Frontal cortex (tissue), 4 donors: ENCODE measurements around the gene PARD3. TPM values are rescaled to one million over a fixed set of nuclear protein-coding genes. Genes with fewer than 3 reads are reported as not detected.

Experiments
- DNase-seq, 2 donors: peaks; one replicate each; pipeline ENCODE4 v3.0.0; 2012; ENCODE audit warnings: low spot score in 2 of 2
- FAIRE-seq: peaks from 2 replicates; lab custom pipeline; 2012; peaks lifted over from hg19 to GRCh38; lab: Jason Lieb, UNC
- total RNA-seq: library from RNA; depleted of rRNA; stranded (reverse); fragments of >200 nt; gene quantifications from one replicate; pipeline ENCODE4 v1.2.3, GENCODE V29; 2014
- donor health status: control.
- donor health status: control.
- donor health status: control.

Gene PARD3
- total RNA-seq, 1 donor from 2014 or later = 27.7 TPM

GRCh38 chr10:34153663-34154382 lies 661.3 kb downstream of the PARD3 start:
- no peak for FAIRE-seq

GRCh38 chr10:34152434-34152833 lies 662.7 kb downstream of the PARD3 start:
- DNase-seq (no peak), FAIRE-seq (no peak)

More at GRCh38 chr10:34153663-34154382, 661.3 kb downstream of the PARD3 start:
- DNase-seq = no peak

- FAIRE-seq (no peak), DNase-seq (no peak)
Measured at GRCh38 chr10:34151931-34152330, 663.2 kb downstream of the PARD3 start.

GRCh38 chr10:34151481-34151880 lies 663.6 kb downstream of the PARD3 start:
- DNase-seq (no peak), FAIRE-seq (no peak)

GRCh38 chr10:34150103-34150502 lies 665.0 kb downstream of the PARD3 start:
- FAIRE-seq (no peak), DNase-seq (no peak)

- no peak for FAIRE-seq
- no peak for DNase-seq
Measured at GRCh38 chr10:34148305-34148657, 666.8 kb downstream of the PARD3 start.

GRCh38 chr10:34147641-34148304 lies 667.3 kb downstream of the PARD3 start:
- FAIRE-seq (no peak), DNase-seq (no peak)

- no peak for DNase-seq
- FAIRE-seq = no peak
Measured at GRCh38 chr10:34145715-34146114, 669.4 kb downstream of the PARD3 start.

- no peak for DNase-seq
Measured at GRCh38 chr10:34143466-34143865, 671.6 kb downstream of the PARD3 start.

GRCh38 chr10:34141032-34141680 lies 673.9 kb downstream of the PARD3 start:
- DNase-seq = no peak
- no peak for FAIRE-seq

More at GRCh38 chr10:34143466-34143865, 671.6 kb downstream of the PARD3 start:
- no peak for FAIRE-seq

GRCh38 chr10:34139559-34139958 lies 675.5 kb downstream of the PARD3 start:
- FAIRE-seq = no peak
- DNase-seq = no peak

GRCh38 chr10:34137955-34138354 lies 677.1 kb downstream of the PARD3 start:
- no peak for FAIRE-seq
- DNase-seq = no peak

GRCh38 chr10:34137201-34137600 lies 677.9 kb downstream of the PARD3 start:
- DNase-seq = no peak
- no peak for FAIRE-seq

GRCh38 chr10:34135515-34135914 lies 679.6 kb downstream of the PARD3 start:
- DNase-seq = no peak

GRCh38 chr10:34134602-34135001 lies 680.5 kb downstream of the PARD3 start:
- FAIRE-seq (no peak), DNase-seq (no peak)

More at GRCh38 chr10:34135515-34135914, 679.6 kb downstream of the PARD3 start:
- no peak for FAIRE-seq

- FAIRE-seq (no peak), DNase-seq (no peak)
Measured at GRCh38 chr10:34133406-34133805, 681.7 kb downstream of the PARD3 start.

- DNase-seq = no peak
- FAIRE-seq = no peak
Measured at GRCh38 chr10:34131152-34131551, 683.9 kb downstream of the PARD3 start.

- DNase-seq (no peak), FAIRE-seq (no peak)
Measured at GRCh38 chr10:34127676-34128075, 687.4 kb downstream of the PARD3 start.

GRCh38 chr10:34126371-34127151 lies 688.5 kb downstream of the PARD3 start:
- DNase-seq (no peak), FAIRE-seq (no peak)

GRCh38 chr10:34125702-34126101 lies 689.4 kb downstream of the PARD3 start:
- no peak for FAIRE-seq
- no peak for DNase-seq
